GM08714 (cell line): ENCODE data around the gene PRKAB2.

Experiments used
- H3K4me3 ChIP-seq: fragments of 200-500 bp; sonication (Bioruptor generic); 2 replicates; pipeline ENCODE4 v1.5.1; 2014; ENCODE audit warnings: mild to moderate bottlenecking, low read length, inconsistent platforms
- ZNF274 ChIP-seq: IDR thresholded peaks from 2 replicates; pipeline ENCODE4 v1.6.1; 2012; ENCODE audit warnings: mild to moderate bottlenecking, low read depth, low read length

PRKAB2 gene, protein sequence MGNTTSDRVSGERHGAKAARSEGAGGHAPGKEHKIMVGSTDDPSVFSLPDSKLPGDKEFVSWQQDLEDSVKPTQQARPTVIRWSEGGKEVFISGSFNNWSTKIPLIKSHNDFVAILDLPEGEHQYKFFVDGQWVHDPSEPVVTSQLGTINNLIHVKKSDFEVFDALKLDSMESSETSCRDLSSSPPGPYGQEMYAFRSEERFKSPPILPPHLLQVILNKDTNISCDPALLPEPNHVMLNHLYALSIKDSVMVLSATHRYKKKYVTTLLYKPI

GRCh38 chr1:147172168-147173016 is at the start of gene PRKAB2:
Gene PRKAB2 (minus strand): TSS chr1:147172470. CDS start chr1:147172144, 326 bp downstream.
- peak within 1 kb of the TSS; percentile 87 for H3K4me3 ChIP-seq
- no peak for TF ChIP-seq ZNF274

- no peak overlapping the region for H3K4me3 ChIP-seq
- TF ChIP-seq ZNF274, result no peak
These were observed 46.3 kb upstream of the PRKAB2 start for GRCh38 chr1:147218606-147219005.

DNA sequence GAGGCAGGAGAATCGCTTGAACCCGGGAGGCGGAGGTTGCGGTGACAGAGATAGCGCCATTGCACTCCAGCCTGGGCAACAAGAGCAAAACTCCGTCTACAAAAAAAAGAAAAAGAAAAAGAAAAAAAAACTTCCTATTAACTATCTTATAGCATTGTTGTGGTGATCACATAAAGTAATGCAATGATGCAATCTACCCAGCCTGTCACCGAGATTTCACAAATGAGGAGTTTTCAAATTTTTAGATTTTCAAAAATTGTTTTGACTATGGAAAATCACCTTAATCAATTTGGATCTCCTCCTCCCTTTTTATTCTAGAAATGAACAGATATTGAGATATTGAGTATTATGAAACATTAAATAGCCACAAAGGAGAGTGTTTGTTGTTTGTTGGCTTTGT is 44.9 kb upstream of the PRKAB2 start:
- H3K4me3 ChIP-seq, result no peak overlapping the region
- no peak for TF ChIP-seq ZNF274

DNA sequence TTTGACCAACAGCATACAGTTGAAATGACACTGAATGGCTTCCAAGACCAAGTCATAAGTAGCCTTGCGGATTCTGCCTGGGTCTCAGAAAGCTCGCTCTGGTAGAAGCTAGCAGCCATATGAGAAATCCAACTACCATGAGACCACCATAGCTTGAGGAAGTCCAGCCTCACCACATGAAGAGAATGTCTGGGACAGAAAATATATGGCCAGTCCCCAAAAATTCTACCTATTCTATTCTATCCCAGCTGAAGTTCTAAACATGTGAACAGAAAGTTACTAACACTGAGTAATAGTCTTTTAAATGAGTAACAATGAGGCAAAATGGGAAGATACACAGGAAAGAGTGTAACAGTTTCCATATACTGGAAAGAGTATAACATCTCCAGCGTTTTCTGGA is 43.9 kb upstream of the PRKAB2 start:
- TF ChIP-seq ZNF274, result no peak
- H3K4me3 ChIP-seq, result no peak overlapping the region

GRCh38 chr1:147215540-147215916 is 43.3 kb upstream of the PRKAB2 start:
- no peak for TF ChIP-seq ZNF274

DNA sequence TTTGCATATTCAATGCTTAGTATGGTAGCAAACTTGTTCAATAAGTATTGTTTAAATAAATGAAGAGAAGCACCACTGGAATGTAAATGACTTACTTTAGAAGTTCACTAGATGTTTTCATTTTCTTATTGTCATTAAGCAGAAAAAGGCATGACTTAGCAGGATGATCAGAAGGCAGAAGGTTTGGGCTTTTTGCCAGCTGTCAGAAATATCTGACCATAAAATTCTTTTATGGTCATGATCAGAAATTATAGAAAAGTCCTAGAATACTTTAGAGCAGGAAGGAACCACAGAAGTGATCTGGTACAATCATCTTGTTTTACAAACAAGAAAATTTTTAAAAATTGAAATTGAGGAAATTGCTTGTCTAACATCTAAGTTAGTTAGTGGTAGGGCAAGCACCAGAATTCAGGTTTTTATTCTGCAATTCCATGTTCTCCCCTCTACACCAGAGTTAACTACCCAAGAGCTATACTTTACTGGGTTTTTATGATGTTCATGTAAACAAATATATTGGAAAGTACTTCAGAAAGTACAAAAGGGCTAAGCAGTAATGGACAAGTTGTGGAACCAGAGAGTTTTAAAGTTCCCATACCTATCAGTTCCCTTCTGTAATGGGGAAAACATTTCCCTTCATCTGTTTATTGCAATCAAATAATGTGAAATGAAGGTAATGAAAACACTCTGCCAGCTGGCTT is 42.7 kb upstream of the PRKAB2 start:
- H3K4me3 ChIP-seq, result no peak overlapping the region
- TF ChIP-seq ZNF274, result no peak

More at GRCh38 chr1:147215540-147215916, 43.3 kb upstream of the PRKAB2 start:
- H3K4me3 ChIP-seq, result no peak overlapping the region

DNA sequence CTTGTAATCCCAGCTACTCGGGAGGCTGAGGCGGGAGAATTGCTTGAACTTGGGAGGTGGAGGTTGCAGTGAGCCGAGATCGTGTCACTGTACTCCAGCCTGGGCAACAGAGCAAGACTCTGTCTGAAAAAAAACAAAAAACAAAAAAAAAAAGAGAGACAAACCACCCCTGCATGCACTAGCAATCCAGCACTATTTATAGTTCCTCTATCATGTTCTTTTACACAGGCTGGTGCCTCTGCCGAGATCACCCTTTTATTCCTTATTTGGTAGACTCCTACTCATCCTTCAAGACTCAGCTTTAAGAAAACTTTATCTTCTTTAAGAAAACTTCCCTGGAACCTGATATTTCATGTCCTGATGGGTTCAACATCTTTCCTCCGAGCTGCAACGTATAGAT is 42.1 kb upstream of the PRKAB2 start:
- TF ChIP-seq ZNF274, result no peak
- no peak overlapping the region for H3K4me3 ChIP-seq

DNA sequence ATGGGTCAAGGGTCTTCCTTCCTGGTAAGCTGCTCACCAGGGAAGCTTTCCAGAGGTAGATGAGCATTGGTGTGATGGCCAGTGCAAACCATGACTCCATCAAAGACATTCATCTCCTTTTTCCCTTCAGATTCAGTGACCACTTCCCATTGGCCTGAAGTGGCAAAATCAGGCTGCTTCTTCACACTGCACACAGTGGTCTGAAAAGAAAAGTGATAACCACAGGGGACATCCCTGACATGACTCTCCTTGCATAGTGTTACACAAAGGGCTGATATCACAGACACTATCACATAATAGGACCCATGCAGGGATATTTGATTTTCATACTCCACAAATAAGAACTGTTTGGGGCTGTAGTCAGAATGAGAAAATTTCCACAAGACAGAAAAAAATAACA is 41.0 kb upstream of the PRKAB2 start:
- TF ChIP-seq ZNF274, result no peak

DNA sequence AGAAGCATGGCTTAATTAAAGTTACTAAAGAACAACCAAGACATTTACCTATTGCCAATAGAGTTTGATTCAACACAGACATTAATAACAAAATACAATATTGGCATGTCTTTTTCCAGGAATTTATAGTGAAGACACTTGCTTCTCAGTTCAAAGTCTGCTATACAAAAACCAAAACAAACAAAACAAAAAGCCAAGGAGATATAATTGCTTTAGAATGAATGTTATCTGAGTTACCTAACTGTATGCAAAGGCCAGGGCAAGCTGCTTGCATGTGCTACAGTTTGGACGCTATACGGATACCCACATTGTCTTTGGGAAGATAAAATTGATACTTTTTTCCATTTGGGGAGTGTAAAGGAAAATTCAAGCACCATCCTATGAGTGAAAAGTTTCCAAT is 39.3 kb upstream of the PRKAB2 start:
- no peak overlapping the region for H3K4me3 ChIP-seq
- TF ChIP-seq ZNF274, result no peak

More for the DNA sequence above, 41.0 kb upstream of the PRKAB2 start:
- no peak overlapping the region for H3K4me3 ChIP-seq

GRCh38 chr1:147210987-147211386 is 38.7 kb upstream of the PRKAB2 start:
- no peak for TF ChIP-seq ZNF274
- no peak overlapping the region for H3K4me3 ChIP-seq

GRCh38 chr1:147209825-147210821 is 37.9 kb upstream of the PRKAB2 start:
- TF ChIP-seq ZNF274, result no peak
- no peak overlapping the region for H3K4me3 ChIP-seq

GRCh38 chr1:147208619-147209018 is 36.3 kb upstream of the PRKAB2 start:
- H3K4me3 ChIP-seq, result no peak overlapping the region
- no peak for TF ChIP-seq ZNF274

DNA sequence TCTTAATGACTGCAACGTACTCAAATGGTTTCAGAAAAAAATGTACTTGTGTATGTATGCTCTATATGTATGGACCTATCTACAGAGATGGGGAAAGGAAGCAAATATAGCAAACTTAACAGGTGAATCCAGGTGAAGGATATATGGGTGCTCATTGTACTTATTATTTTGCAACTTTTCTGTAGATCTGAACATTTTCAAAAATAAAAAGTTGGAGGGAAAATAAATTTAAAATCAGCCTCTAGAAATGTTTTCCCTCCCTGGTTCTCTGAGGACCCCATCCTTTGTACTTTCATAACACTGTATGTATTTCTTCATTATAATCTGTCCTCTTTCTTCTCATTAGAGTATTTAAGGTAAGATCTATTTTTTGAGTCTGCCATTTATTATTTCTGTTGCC is 34.9 kb upstream of the PRKAB2 start:
- no peak overlapping the region for H3K4me3 ChIP-seq
- no peak for TF ChIP-seq ZNF274
